Adrenal gland (tissue), 12 donors: Measurements from ENCODE around the gene AQP12B. TPM values are rescaled to one million over a fixed set of nuclear protein-coding genes. Genes with fewer than 3 reads are reported as not detected.
"Not testable (repeated sequence)": the region's sequence is repeated elsewhere in the genome, so short reads cannot be mapped to it uniquely, and the experiment has no call there.

Experiments used
- DNase-seq, 7 donors: peaks; one replicate each; pipeline ENCODE4 v3.0.0-alpha.2; 2019 to 2020
- H3K27ac ChIP-seq, 5 donors: fragments of 200-600 bp; sonication (generic) in 4 of 5; 1 replicate in 3 of 5; 2 replicates in 2 of 5; pipeline versions ENCODE4 v1.5.1 to v1.8.0; 2016 to 2020; ENCODE audit warnings: mild to moderate bottlenecking in 1 of 5
- H3K27me3 ChIP-seq: fragments of 200-600 bp; 2 replicates; pipeline ENCODE4 v1.8.0; 2021
- H3K36me3 ChIP-seq, 2 donors: fragments of 200-600 bp; replicated peaks in 1 of 2; 1 replicate in 1 of 2; 2 replicates in 1 of 2; pipeline versions ENCODE4 v1.5.1 to v1.8.0; 2018 to 2022
- H3K4me1 ChIP-seq, 2 donors: fragments of 200-600 bp; replicated peaks in 1 of 2; 1 replicate in 1 of 2; 2 replicates in 1 of 2; pipeline versions ENCODE4 v1.5.1 to v1.8.0; 2018 to 2021
- H3K4me3 ChIP-seq, 4 donors: fragments of 200-600 bp; sonication (generic) in 3 of 4; one replicate each; pipeline ENCODE4 v1.5.1; 2016 to 2018
- H3K9me3 ChIP-seq, 3 donors: fragments of 200-600 bp; sonication (generic) in 1 of 3; replicated peaks in 1 of 3; 1 replicate in 2 of 3; 2 replicates in 1 of 3; pipeline versions ENCODE4 v1.5.1 to v1.8.0; 2016 to 2021
- CTCF ChIP-seq, 6 experiments: fragments of 450-650 bp in 4 of 6; fragments of 200-600 bp in 2 of 6; sonication (generic) in 1 of 6; IDR thresholded peaks; 1 replicate in 5 of 6; 2 replicates in 1 of 6; pipeline versions ENCODE4 v1.5.1 to v1.8.0; 2016 to 2021; ENCODE audit warnings: antibody characterized with exemption in 6 of 6, mild to moderate bottlenecking in 2 of 6, moderate library complexity in 1 of 6
- POLR2A ChIP-seq, 2 donors: fragments of 450-650 bp; IDR thresholded peaks; one replicate each; pipeline ENCODE4 v1.6.1; 2017; ENCODE audit warnings: antibody characterized with exemption in 2 of 2, mild to moderate bottlenecking in 2 of 2, moderate library complexity in 1 of 2
- WGBS, 4 donors: extraction: QIAGEN DNeasy Blood & Tissue Kit in 2 of 4; methylation state at CpG; one replicate each; pipeline versions ENCODE4 v1.1.5 to v1.1.7; 2013 to 2017; 5-methylcytosine and 5-hydroxymethylcytosine counted together
- intact Hi-C, 2 donors: fragments of 100-400 bp; cut with DNase I; formaldehyde crosslinking; loops; one replicate each; pipeline versions ENCODE4 v1.14.1 to v1.15.0; 2022 to 2023
- polyA plus RNA-seq, 3 donors: library from polyadenylated mRNA; stranded (reverse); fragments of 200-250 nt in 2 of 3; fragments of 350-450 nt in 1 of 3; fragmentation: Illumina TruSeq in 1 of 3; extraction: RNeasy Lipid Tissue Mini Kit (QIAGEN cat#74804) in 1 of 3; gene quantifications; one replicate each; pipeline ENCODE4 v1.2.3, GENCODE V29; 2013 to 2014
- total RNA-seq, 9 donors: library from RNA; depleted of rRNA in 4 of 9; stranded (reverse); fragments of >200 nt in 4 of 9; fragments of 120-200 nt in 1 of 9; fragmentation: NEBNext Ultra II Directional in 1 of 9; extraction: Animal tissue kit (Norgen Biotek cat#: 25700) in 1 of 9; gene quantifications; one replicate each; pipeline versions ENCODE4 v1.1.0 to v1.2.4, GENCODE V29; 2013 to 2023
- donor health status: healthy with polysubstance abuse.
- donor health status: Bipolar disorder and iron deficiency.
- donor health status: DM: yes; HTN: yes; CAD: no.
- donor health status: DM: no; HTN: no; CAD: no.
- donor health status: DM: no; HTN: no; CAD: no.
- donor health status: DM: yes; HTN: yes; CAD: no.

The AQP12B gene
- total and polyA plus RNA-seq, 12 donors: 0.07 to 0.48 TPM; not detected in 10

DNA sequence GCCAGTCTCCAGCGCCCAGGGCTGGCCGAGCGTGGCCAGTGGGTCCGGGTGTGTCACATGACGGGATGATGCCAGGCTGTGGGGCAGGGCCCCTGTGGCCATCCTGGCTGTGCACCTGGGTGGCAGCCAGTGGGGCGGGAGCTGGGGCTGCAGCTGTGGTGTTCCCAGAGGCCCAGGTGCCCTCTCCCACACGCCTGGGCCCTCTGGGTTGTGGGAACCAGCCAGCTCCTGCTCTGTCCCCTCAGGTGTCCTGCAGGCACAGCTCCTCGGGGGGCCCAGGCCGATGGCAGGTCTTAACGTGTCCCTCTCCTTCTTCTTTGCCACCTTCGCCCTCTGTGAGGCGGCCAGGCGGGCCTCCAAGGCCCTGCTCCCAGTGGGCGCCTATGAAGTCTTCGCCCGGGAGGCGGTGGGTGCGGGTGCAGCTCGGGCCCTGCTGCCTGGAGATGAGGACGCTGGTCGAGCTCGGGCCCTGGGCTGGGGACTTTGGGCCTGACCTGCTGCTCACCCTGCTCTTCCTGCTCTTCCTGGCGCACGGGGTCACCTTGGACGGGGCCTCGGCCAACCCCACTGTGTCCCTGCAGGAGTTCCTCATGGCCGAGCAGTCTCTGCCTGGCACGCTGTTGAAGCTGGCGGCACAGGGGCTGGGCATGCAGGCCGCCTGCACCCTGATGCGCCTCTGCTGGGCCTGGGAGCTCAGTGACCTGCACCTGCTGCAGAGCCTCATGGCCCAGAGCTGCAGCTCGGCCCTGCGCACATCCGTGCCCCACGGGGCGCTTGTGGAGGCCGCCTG, 9.1 kb upstream of the AQP12B start, which contains the start of gene AQP12A:
TSS of gene AQP12A (plus strand) at position 236 of the 790 bp plus-strand sequence. CDS start at position 284, 48 bp downstream.
- H3K9me3 ChIP-seq, H3K27ac ChIP-seq, H3K4me1 ChIP-seq, intact Hi-C loops, H3K27me3 ChIP-seq, H3K4me3 ChIP-seq, H3K36me3 ChIP-seq: not testable (repeated sequence)
- DNase-seq: peak in 1 of 7 donors; percentile 12
- 81 to 91% (median 87%) methylated on average over 7 to 28 of the region's 37 CpGs; no CpG with 5 or more reads in 1 of the 4 donors for WGBS, 4 donors

DNA sequence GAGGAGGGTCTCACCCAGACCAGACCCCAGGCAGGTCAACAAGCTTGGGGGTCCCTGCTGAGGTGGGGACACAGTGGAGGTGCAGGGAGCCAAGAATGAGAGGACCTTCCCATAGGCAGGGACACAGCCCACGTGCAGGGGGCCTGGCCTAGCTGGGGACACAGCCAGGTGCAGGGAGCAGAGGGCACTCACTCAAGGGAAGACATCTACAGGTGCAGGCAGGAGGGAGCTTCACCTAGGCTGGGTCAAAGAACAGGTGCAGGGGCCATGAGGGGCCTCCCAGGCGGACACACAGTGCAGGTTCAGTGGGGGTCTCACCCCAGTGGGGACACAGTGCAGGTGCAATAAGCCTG, 8.4 kb upstream of the AQP12B start:
- DNase-seq, H3K36me3 ChIP-seq, H3K4me3 ChIP-seq, H3K27me3 ChIP-seq, intact Hi-C loops, H3K4me1 ChIP-seq, H3K9me3 ChIP-seq, H3K27ac ChIP-seq: not testable (repeated sequence)
- 77 to 82% methylated on average over 1 of the region's 2 CpGs; no CpG with 5 or more reads in 2 of the 4 donors for WGBS, 4 donors

DNA sequence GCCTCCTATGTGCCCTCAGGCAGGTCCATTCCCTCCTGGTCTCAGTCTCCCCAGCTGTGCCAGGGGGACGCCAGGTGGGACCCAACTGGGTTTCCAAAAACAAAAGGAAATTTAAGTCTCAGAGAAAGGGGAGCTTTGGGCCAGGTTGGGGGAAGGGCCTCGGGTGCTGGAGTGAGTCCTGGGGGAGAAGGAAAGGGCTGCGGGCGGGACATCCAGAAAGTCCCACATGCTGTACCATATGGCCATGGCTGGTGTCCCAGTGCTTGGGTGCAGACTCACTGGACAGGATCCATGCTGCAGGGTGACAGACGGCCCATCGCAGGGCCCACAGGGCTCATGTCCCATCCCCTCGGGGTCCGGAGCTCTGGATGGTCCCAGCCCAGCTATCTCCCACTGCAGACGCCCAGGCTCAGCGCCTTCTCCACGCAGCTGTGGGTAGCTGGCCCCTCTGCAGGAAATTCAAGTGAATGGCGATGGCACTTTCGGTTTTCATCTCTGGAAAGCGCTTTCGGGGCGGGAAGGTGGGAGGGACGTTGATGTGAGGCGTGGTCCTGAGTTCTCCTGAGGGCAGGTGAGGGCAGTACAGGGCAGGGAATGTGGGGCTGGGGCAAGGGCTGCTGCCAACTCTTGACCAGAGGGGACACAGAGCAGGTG, 7.9 kb upstream of the AQP12B start:
- intact Hi-C loops: not testable (repeated sequence)
- peak in 1 of 7 donors; percentile 5 for DNase-seq

GRCh38 chr2:240689975-240690374, 7.3 kb upstream of the AQP12B start:
- no peak for TF ChIP-seq POLR2A (IDR thresholded peaks at IDR 0.05)
- TF ChIP-seq CTCF (IDR thresholded peaks at IDR 0.05): no peak
- WGBS, 4 donors: 72 to 87% (median 79%) methylated on average over 8 to 11 of the region's 11 CpGs; no CpG with 5 or more reads in 1 of the 4 donors
- H3K27me3 ChIP-seq: no peaks in the 10 kb centered on the region
- no peaks in the 10 kb centered on the region for H3K9me3 ChIP-seq
- intact Hi-C loops: no loop called here
- H3K27ac ChIP-seq: no peak overlapping the region
- no peaks in the 10 kb centered on the region for H3K36me3 ChIP-seq
- H3K4me3 ChIP-seq: no peak overlapping the region
- no peaks in the 10 kb centered on the region for H3K4me1 ChIP-seq
- peak in 1 of 7 donors; percentile 5 for DNase-seq

More for the DNA sequence above, 7.9 kb upstream of the AQP12B start:
- H3K9me3 ChIP-seq, H3K27ac ChIP-seq, H3K4me3 ChIP-seq, H3K4me1 ChIP-seq, H3K27me3 ChIP-seq, H3K36me3 ChIP-seq: not testable (repeated sequence)
- 72 to 80% (median 77%) methylated on average over 4 to 6 of the region's 18 CpGs for WGBS, 4 donors

DNA sequence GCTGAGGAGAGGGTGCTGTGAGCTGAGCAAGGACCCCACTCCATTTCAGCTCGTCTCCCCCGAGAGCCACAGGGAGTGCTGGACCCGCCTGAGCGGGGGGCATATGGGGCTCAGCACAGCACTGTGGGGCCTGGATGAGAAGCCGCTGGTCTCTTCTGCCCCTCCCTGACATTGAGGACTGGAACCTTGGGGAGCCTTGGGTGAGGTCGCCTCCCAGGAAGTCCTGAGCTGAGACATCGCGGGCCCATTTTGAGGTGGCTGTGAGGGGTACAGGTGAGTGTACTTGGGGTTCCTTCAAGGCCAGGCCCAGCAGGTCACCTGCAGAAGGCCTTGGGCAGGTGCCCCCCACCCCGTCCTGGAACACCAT, 5.9 kb upstream of the AQP12B start:
- TF ChIP-seq POLR2A (IDR thresholded peaks at IDR 0.05): no peak
- TF ChIP-seq CTCF (IDR thresholded peaks at IDR 0.05): no peak
- Histone ChIP-seq H3K4me1 (no peaks in the 10 kb centered on the region), H3K36me3 (no peaks in the 10 kb centered on the region), H3K27me3 (no peaks in the 10 kb centered on the region), H3K9me3 (no peaks in the 10 kb centered on the region), H3K4me3 (no peak overlapping the region), H3K27ac (no peak overlapping the region)
- intact Hi-C loops: no loop called here
- no peak for DNase-seq
- 83 to 100% (median 92%) methylated on average over 1 to 9 of the region's 9 CpGs for WGBS, 4 donors
